HepG2 (cell line): ENCODE results near the gene DHRS11. TPM values are rescaled to one million over a fixed set of nuclear protein-coding genes. Genes with fewer than 3 reads are reported as not detected.

Source experiments
- ATAC-seq: fragments of 200-7000 bp; cut with Tn5 transposase; 3 replicates; pipeline ENCODE4 v1.9.1; 2020; ENCODE audit warnings: mild to moderate bottlenecking, moderate library complexity
- BruUV-seq: library from RNA; stranded (reverse); fragments of 400-500 nt; replicated peaks from 2 replicates; lab custom pipeline; 2021; lab: Mats Ljungman, UMichigan
- CTCF ChIA-PET: fragments of 300-600 bp; formaldehyde crosslinking; extraction: SDS; loops from one replicate; lab custom pipeline; 2021; ENCODE audit warnings: low total read pairs, inconsistent platforms, low intra/inter-chr PET ratio; lab: Yijun Ruan, JAX
- POLR2A ChIA-PET: fragments of 350-600 bp; sonication (Branson Sonifier 250); formaldehyde crosslinking; loops from one replicate; lab custom pipeline; 2020; ENCODE audit warnings: antibody characterized with exemption, inconsistent platforms; lab: Yijun Ruan, JAX
- DNase-seq: peaks from one replicate; pipeline ENCODE4 v3.0.0-alpha.2; 2015; ENCODE audit warnings: low spot score
- FAIRE-seq: peaks from 3 replicates; lab custom pipeline; 2011; peaks lifted over from hg19 to GRCh38; lab: Jason Lieb, UNC
- H2AFZ ChIP-seq: one replicate; pipeline ENCODE4 v1.6.1; 2011; ENCODE audit warnings: low read length, inconsistent platforms
- H3K27ac ChIP-seq: fragments of 300-600 bp; 3 replicates; pipeline ENCODE4 v1.8.0; 2011; ENCODE audit warnings: mixed run types, mild to moderate bottlenecking, mixed read lengths, low read length, inconsistent platforms; ENCODE audit not compliant: insufficient read depth; ENCODE audit errors: extremely low read length
- H3K27me3 ChIP-seq, 2 experiments: fragments of 200-600 bp in 1 of 2; 2 replicates in 1 of 2; 3 replicates in 1 of 2; pipeline versions ENCODE4 v1.6.0 to v1.8.0; 2011; ENCODE audit warnings: low read length in 2 of 2, mild to moderate bottlenecking in 2 of 2, moderate library complexity in 2 of 2, inconsistent platforms in 1 of 2; ENCODE audit not compliant: insufficient read depth in 2 of 2, control insufficient read depth in 1 of 2
- H3K36me3 ChIP-seq, 2 experiments: fragments of 200-600 bp in 1 of 2; replicated peaks in 1 of 2; 2 replicates in 1 of 2; 3 replicates in 1 of 2; pipeline versions ENCODE4 v1.5.1 to v1.8.0; 2011; ENCODE audit warnings: low read length in 2 of 2, inconsistent platforms in 1 of 2; ENCODE audit not compliant: insufficient read depth in 2 of 2, control insufficient read depth in 1 of 2
- H3K4me1 ChIP-seq: 2 replicates; pipeline ENCODE4 v1.5.1; 2012; ENCODE audit warnings: low read length, inconsistent platforms; ENCODE audit not compliant: insufficient read depth
- H3K4me2 ChIP-seq: 2 replicates; pipeline ENCODE4 v1.6.0; 2011; ENCODE audit warnings: low read depth, low read length, inconsistent platforms
- H3K4me3 ChIP-seq, 3 experiments: fragments of 200-600 bp in 1 of 3; sonication (generic), shearing (Covaris generic) in 1 of 3; replicated peaks in 1 of 3; 2 replicates each; pipeline ENCODE4 v1.5.1; 2011 to 2016; ENCODE audit warnings: low read length in 3 of 3, inconsistent platforms in 2 of 3, low read depth in 2 of 3, mild to moderate bottlenecking in 2 of 3, control low read depth in 1 of 3, mixed read lengths in 1 of 3; ENCODE audit not compliant: insufficient read depth in 1 of 3
- H3K79me2 ChIP-seq: one replicate; pipeline ENCODE4 v1.6.1; 2011; ENCODE audit warnings: low read length, inconsistent platforms; ENCODE audit not compliant: insufficient read depth
- H3K9ac ChIP-seq: 2 replicates; pipeline ENCODE4 v1.6.0; 2011; ENCODE audit warnings: mild to moderate bottlenecking, low read depth, low read length, inconsistent platforms; ENCODE audit not compliant: insufficient read depth
- H3K9me3 ChIP-seq: 2 replicates; pipeline ENCODE4 v1.5.1; 2012; ENCODE audit warnings: mild to moderate bottlenecking, low read length
- H4K20me1 ChIP-seq: 2 replicates; pipeline ENCODE4 v1.6.0; 2011; ENCODE audit warnings: inconsistent platforms, mild to moderate bottlenecking, low read length, moderate library complexity; ENCODE audit not compliant: insufficient read depth
- BHLHE40 ChIP-seq: IDR thresholded peaks from 2 replicates; pipeline ENCODE4 v1.6.1; 2011; ENCODE audit warnings: low read length, improper control_type of control experiment
- HHEX ChIP-seq: IDR thresholded peaks from 2 replicates; pipeline ENCODE4 v1.6.1; 2016; ENCODE audit warnings: control low read depth
- NPAS2 ChIP-seq: sonication (generic); formaldehyde crosslinking; IDR thresholded peaks from 2 replicates; pipeline ENCODE4 v1.8.0; 2022; ENCODE audit warnings: mild to moderate bottlenecking, missing genetic modification reagents, borderline replicate concordance
- SAP130 ChIP-seq: IDR thresholded peaks from 2 replicates; pipeline ENCODE4 v1.6.1; 2016; ENCODE audit warnings: low read depth
- TCF7 ChIP-seq: sonication (generic); IDR thresholded peaks from 2 replicates; pipeline ENCODE4 v1.6.1; 2016; ENCODE audit warnings: antibody characterized with exemption, low read depth
- TCF7L2 ChIP-seq: IDR thresholded peaks from 2 replicates; pipeline ENCODE4 v1.6.1; 2011; ENCODE audit warnings: mild to moderate bottlenecking, low read depth, low read length, moderate library complexity
- TFDP2 ChIP-seq: sonication (generic); formaldehyde crosslinking; IDR thresholded peaks from 2 replicates; pipeline ENCODE4 v1.4.0; 2020; ENCODE audit warnings: missing genetic modification reagents
- ZFP90 ChIP-seq: sonication (generic); formaldehyde crosslinking; IDR thresholded peaks from 2 replicates; pipeline ENCODE4 v1.8.0; 2022; ENCODE audit warnings: missing genetic modification reagents, mild to moderate bottlenecking, inconsistent platforms, borderline replicate concordance
- ZNF20 ChIP-seq: sonication (generic); formaldehyde crosslinking; IDR thresholded peaks from 2 replicates; pipeline ENCODE4 v1.4.0; 2020; ENCODE audit warnings: mild to moderate bottlenecking, moderate library complexity, missing genetic modification reagents
- ZNF770 ChIP-seq: sonication (generic); formaldehyde crosslinking; IDR thresholded peaks from 2 replicates; pipeline ENCODE4 v1.5.0; 2020; ENCODE audit warnings: mild to moderate bottlenecking, missing genetic modification reagents
- WGBS: methylation state at CpG from one replicate; pipeline ENCODE4 v1.1.6; 2017; ENCODE audit warnings: low lambda C conversion rate; 5-methylcytosine and 5-hydroxymethylcytosine counted together
- in situ Hi-C: cut with HindIII; loops from 2 replicates; pipeline ENCODE4 v1.10.0; 2017; ENCODE audit warnings: low pct_unique_long_range_greater_than_20kb; ENCODE audit not compliant: extremely low pct_ligation_motif_present
- intact Hi-C: fragments of 100-400 bp; cut with micrococcal nuclease; formaldehyde crosslinking; loops from one replicate; pipeline ENCODE4 v1.10.0; 2022; ENCODE audit not compliant: unreplicated experiment
- polyA plus RNA-seq, 8 experiments: library from polyadenylated mRNA; depleted of rRNA in 3 of 8; stranded (reverse) in 7 of 8; unstranded in 1 of 8; fragments of >200 nt; fragmentation: Illumina TruSeq in 4 of 8; extraction: Trizol in 4 of 8; gene quantifications; 2 replicates each; pipeline versions ENCODE4 v1.2.1 to v1.2.3, GENCODE V29; 2011 to 2016; ENCODE audit warnings: low read depth in 4 of 8, missing spikeins in 1 of 8, mixed read lengths in 1 of 8; ENCODE audit not compliant: insufficient read depth in 1 of 8
- total RNA-seq, 5 experiments: library from RNA; depleted of rRNA; stranded (reverse); fragments of >200 nt; fragmentation: Illumina TruSeq; extraction: Trizol; gene quantifications; 2 replicates each; pipeline ENCODE4 v1.2.3, GENCODE V29; 2016; ENCODE audit warnings: low read depth in 1 of 5

DHRS11 gene
- total and polyA plus RNA-seq, 2 of the 13 experiments (the other 11 are each of a cell fraction or from before 2014, with no cell fraction given), result 28.4 to 41.9 TPM

- no peak for ATAC-seq
- WGBS, result 77% methylated on average over 8 of the region's 9 CpGs
- intact Hi-C loops (no loop called here), in situ Hi-C loops (loop anchor here (25.0 kb wide), 1 partner anchor 626 kb away; no protein-coding TSS in a partner anchor)
- Histone ChIP-seq H3K4me2 (no peak overlapping the region), H3K4me3 (no peak overlapping the region), H3K27ac (no peak overlapping the region), H3K9ac (no peak overlapping the region), H4K20me1 (no peaks in the 10 kb centered on the region), H3K36me3 (0 out of 5 replicates have a peak, but pooled peaks cover 0 to 3% of the 10 kb centered on the region in 2 experiments), H3K27me3 (no peaks in the 10 kb centered on the region), H3K4me1 (no peaks in the 10 kb centered on the region), H3K9me3 (no peaks in the 10 kb centered on the region), H2AFZ (no peak overlapping the region), H3K79me2 (no peaks in the 10 kb centered on the region)
- BruUV-seq, result no TSS peak
- ChIA-PET CTCF (no interaction called here), POLR2A (no interaction called here)
- no peak for FAIRE-seq
- no peak for TF ChIP-seq NPAS2 (CRISPR knock-in tag)
- no peak for TF ChIP-seq ZNF20 (CRISPR knock-in tag)
- TF ChIP-seq HHEX (CRISPR knock-in tag), result no peak
- no peak for TF ChIP-seq TCF7L2
- TF ChIP-seq ZNF770 (CRISPR knock-in tag), result no peak
- no peak for TF ChIP-seq SAP130 (CRISPR knock-in tag)
- no peak for TF ChIP-seq ZFP90 (CRISPR knock-in tag)
- no peak for TF ChIP-seq TCF7
- no peak for TF ChIP-seq TFDP2 (CRISPR knock-in tag)
- no peak for TF ChIP-seq BHLHE40
- DNase-seq, result no peak
Measured at GRCh38 chr17:36611345-36612072, 19.8 kb downstream of the DHRS11 start.
